Prostate gland (tissue), 2 donors: Measurements from ENCODE around the gene RAMACL.

Source experiments
- CTCF ChIP-seq, 4 experiments: fragments of 200-600 bp in 2 of 4; fragments of 450-650 bp in 2 of 4; sonication (generic) in 2 of 4; IDR thresholded peaks; 1 replicate in 3 of 4; 2 replicates in 1 of 4; pipeline ENCODE4 v1.5.1; 2016 to 2019; ENCODE audit warnings: antibody characterized with exemption in 4 of 4, mild to moderate bottlenecking in 2 of 4, moderate library complexity in 2 of 4
- POLR2AphosphoS5 ChIP-seq: sonication (generic); formaldehyde crosslinking; IDR thresholded peaks from one replicate; pipeline ENCODE4 v1.6.1; 2017; ENCODE audit warnings: antibody characterized with exemption

- TF ChIP-seq CTCF (IDR thresholded peaks at IDR 0.05): no peak
- no peak for TF ChIP-seq POLR2AphosphoS5
Measured at GRCh38 chr6:166588691-166589336, 2.3 kb upstream of the RAMACL start.
